D341Med (cell line): ENCODE results near the gene ZNF385B.

Experiments used
- DNase-seq: peaks from one replicate; pipeline ENCODE4 v3.0.0; 2012; ENCODE audit warnings: low spot score

The ZNF385B gene

GRCh38 chr2:179745635-179746256 is 115.7 kb downstream of the ZNF385B start:
- no peak for DNase-seq

DNA sequence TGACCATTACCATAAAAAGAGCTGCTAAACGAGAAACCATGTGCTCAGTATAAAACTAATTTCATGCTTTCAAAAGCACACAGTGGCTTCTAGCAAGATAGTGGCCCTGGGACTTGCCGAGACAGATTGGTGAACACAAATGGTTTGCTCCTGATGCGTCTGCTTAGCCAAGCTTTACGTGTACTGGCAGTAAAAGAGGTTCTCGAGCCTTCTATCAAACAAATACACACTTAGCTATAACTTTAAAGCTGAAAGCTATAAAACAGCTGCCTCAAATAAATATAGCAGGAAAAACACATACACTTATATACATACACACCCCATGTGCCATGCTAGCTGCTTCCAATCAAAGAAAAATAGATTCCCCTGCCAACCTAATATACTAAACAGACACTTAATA is 117.0 kb downstream of the ZNF385B start:
- no peak for DNase-seq

DNA sequence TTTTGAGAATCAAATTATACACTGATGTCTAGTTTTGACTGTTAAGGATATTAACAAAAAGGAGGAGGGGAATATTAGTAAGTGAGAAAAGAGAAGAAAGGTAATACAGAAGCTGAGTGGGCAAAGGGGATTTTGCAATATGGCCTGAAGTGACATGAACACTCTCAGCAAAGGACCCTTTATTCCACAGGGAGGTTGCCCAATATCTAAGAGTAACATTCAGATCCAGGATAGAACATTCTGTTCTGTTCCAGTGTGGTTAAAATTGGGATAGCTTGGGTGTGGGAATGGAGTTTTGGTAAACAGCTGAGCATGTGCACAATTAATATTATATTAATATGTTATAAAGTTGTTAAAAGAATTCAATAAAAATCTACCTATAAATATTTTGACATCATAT is 120.1 kb downstream of the ZNF385B start:
- no peak for DNase-seq

- DNase-seq: no peak
These were observed 131.4 kb downstream of the ZNF385B start for GRCh38 chr2:179729966-179730365.

DNA sequence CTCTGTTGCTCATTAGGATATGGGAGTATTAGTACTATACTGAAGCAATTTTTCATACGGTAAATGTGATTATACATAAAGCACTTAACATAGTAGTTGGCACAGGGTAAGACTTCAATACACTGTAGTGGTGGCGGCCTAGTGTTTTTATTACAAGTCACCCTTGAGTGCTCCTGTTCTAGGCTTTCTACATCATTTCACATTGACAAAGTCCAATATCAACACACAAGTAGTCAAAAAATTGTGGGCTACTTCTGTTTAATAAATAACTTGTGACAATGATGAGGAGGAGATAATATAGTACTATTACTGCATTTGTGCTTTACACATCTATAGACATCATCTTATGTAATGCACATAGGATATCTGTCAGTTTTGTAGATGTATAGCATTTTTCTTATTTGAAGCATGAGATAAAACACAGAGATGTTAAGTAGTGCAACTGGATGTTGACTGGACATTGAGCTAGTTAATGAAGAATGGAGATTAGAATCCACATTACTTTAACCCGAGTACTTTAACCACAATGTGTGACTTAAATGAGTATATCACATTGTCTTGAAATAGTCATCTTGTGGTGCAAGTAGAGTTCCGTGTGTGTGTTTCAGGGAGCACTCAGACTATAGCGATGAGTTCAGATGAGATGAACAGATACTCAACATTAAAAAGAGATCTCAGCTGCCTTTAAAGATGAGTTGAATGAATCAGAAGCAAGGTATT is 134.8 kb downstream of the ZNF385B start:
- no peak for DNase-seq

DNA sequence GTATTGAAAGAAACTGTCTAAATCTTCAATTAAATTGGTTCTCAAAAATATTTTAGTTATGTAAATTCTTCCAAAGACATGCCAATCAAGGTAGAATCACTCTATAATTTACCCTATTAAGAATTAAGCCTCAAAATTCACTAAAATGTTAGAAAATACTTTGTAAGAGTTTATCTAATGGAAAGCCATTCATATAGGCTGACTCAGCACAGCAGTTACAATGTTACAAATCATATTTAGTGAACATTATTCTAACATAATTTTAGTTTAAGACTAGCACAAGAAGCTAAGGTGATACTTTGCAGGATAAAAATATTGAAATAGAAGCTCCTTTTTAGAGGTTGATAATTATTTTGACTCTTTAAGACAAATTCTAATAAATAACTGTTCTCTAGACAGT is 137.0 kb downstream of the ZNF385B start:
- DNase-seq: no peak

GRCh38 chr2:179720173-179720772 is 141.1 kb downstream of the ZNF385B start:
- DNase-seq: no peak

DNA sequence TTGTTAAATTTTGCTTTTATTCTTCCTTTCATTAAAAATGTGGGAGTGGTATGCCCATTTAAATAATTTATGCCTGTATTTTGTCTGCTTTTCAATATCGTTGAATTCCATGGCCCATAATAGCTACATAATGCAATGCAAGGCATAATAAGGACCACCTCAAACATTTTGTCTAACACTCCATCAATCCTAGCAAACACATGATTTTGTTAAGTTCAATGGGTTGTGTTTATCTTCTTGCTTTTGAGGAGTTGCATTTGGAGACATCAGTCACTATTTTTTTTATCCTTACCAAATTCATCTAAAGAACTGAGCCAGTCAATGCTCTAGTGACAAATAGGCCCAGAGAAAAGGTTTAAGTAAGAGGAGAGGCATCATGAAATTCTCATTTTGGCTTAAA is 145.5 kb downstream of the ZNF385B start:
- DNase-seq: no peak

DNA sequence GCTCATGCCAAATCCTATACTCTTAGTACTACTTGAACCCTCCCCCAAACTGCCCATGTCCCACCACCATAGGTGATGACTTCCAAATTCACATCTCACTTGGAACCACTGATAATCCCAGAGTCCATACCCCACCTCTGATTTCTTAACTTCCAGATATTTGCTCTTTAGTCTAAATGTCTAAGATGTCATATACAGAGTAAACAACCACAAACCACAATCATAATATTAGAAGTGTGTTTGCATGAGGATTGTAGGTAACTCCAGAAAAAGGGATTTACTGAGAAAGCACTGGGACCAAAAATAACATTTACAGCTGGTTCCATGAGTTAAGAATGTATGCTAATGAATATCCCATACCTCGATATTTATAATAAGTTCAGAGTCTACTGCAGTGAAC is 146.2 kb downstream of the ZNF385B start:
- DNase-seq: no peak

DNA sequence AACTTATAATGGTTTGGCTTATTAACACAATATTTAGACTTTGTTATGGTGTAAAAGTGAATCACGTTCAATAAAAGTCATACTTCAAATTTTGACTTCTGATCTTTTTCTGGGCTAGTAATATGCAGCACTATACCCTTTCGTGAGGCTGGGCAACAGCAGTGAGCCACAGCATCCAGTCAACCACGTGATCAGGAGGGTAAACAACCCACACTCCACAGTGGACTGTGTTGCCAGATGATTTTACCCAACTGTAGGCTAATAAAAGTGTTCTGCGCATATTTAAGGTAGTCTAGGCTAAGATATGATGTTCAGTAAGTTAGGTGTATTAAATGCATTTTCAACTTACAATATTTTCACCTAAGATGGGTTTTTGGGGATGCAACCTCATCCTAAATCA is 148.6 kb downstream of the ZNF385B start:
- no peak for DNase-seq

- DNase-seq: no peak
These were observed 150.0 kb downstream of the ZNF385B start for GRCh38 chr2:179711375-179711774.

- DNase-seq: no peak
These were observed 157.7 kb downstream of the ZNF385B start for GRCh38 chr2:179703702-179704101.

DNA sequence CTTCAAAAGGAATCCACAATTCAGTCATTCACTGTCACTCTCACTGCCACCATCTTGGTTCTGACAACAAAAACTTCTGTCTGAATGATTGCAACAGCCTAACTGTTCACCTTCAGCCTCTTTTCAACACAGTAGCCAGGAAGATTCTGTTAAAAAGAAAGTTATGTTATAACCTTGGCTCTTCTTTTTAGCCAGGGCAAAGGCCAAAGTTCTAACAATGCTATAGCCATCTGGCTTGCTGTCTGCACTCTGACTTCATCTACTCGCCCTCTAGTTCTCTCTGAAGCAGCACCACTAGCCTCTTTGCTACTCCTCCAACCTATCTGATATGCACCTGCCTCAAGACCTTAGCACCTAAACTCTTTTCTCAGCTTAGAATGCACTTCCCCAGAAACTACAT is 158.5 kb downstream of the ZNF385B start:
- no peak for DNase-seq

DNA sequence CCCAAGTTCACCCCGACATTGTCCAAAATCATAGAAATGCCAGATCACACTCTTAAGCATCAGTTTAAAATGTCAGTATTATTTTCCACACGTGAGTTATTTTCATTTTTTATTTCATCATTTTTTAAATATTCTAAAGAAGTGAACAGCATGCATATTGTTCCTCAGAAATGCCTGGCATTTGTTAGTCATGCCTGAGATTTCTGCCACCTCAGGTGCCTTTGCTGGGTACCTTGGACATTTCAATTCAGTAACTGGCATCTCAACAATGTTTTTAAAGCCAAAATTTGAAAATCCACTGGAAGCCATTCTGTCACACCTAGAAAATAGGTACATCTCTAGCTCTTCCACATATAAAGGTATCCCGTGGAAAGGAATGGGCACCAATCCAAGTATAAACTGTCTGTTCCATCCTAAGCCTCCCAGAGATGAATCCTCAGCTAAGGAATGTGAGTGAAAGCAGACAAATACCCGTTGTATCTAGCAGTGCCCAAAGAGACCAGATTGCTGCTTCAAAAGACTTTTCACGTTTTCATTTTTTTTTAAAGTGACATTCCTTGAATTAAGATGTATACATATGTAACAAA is 159.8 kb downstream of the ZNF385B start:
- no peak for DNase-seq

- DNase-seq: no peak
These were observed 165.9 kb downstream of the ZNF385B start for GRCh38 chr2:179695486-179695885.

DNA sequence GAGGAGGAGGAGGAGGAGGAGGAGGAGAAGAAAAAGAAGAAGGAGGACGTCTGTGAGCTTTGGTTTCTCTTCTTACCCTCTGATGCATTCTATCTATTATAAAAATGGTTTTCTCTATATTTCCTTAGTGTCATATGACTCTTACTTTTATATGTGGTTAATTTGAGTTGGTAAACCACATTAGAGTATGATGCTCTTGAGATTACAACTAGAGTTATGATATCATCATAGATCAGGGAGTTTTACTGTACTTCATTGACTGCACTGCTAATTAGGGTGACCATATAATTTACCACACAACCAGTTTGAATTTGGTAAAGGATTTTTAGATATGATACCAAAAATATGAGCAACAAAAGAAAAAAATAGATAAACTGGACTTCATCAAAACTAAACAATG is 166.4 kb downstream of the ZNF385B start:
- DNase-seq: no peak

DNA sequence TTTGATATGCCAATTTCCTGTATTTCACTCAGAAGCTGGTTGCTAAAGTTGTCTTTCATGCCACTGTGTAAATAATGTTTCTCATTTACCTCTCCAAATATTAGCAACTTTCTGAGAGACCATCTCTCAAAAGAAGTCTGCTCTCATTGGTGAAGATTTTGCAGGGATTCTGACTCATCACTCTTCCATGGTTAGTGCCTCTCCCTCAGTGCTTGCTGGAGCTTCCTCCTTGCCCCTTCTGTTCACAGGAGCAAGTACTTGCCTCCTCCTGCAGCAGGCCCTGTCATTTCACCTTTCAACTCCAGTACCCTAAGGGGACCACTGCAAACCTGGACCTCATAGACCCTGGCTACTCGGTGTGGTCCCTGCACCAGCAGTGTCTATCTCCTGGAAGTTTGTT is 168.8 kb downstream of the ZNF385B start:
- DNase-seq: no peak

DNA sequence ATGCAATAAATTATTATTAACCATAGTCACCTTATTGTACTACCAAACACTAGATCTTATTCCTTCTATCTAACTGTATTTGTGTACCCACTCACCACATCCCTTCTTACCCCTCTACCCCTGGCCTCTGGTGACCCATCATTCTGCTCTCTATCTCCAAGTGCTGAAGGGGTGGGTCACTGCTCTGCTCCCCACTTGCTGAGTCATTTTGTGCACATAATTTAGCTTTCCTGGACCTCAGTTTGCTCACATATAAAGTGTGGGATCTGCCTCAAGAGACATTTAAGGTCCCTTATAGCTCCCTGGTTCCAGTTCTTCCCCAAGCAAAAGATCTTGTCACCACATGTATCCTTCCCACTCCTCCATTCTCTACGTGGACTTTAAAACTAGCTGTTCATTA is 169.4 kb downstream of the ZNF385B start:
- DNase-seq: no peak

- DNase-seq: no peak
These were observed 170.2 kb downstream of the ZNF385B start for GRCh38 chr2:179691235-179691634.

DNA sequence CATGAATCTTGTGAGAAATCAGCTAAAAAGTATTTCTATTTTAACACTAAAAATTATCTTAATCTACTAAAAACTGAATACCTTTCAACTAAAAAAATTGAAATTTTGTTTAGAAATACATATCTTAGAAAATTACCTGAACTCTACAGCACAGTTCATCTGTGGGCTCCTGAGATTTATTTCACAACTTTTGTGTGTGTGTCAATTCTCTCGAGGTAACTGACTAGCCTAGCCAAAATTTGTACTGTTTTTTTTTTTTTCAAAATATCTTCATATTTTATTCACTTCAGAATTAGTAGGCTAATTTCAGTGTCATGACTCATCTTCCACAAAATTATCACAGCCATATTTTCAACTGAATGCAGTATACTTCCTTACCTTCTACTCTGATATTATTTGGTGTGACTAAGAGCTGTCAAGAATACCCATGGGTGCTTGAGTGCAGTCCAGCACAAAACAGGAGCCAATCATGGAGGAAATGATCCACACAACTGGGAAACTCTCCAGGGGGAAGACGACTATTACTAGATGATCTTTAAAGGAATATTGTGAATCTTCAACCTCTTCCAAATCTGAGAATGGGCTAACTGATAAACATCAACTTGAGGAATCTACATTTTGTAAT is 174.6 kb downstream of the ZNF385B start:
- DNase-seq: no peak

GRCh38 chr2:179686069-179686468 is 175.3 kb downstream of the ZNF385B start:
- no peak for DNase-seq

GRCh38 chr2:179685146-179685545 is 176.3 kb downstream of the ZNF385B start:
- DNase-seq: no peak

DNA sequence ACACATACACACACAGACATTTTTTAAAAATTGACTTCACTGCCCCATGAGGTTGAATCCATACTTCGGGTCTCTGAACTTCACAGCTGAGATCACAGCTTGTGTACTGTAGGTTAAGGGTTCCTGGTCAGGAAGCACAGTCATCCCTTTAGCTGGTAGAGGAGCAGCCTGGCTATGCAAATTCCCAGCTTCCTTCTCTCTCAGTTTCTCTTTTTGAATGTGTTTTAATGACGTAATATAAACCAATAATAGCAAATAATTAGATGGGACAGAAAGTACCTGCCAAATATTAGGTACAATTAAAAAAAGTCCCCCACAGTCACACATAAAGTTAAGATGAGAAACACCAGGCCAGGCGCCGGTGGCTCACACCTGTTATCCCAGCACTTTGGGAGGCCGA is 178.7 kb downstream of the ZNF385B start:
- DNase-seq: no peak
